Epidermal melanocyte (primary cell): Measurements from ENCODE around the gene PLEKHA6.

Source experiments
- DNase-seq: peaks from one replicate; pipeline ENCODE4 v3.0.0; 2011; ENCODE audit warnings: low spot score; ENCODE audit not compliant: insufficient read length

PLEKHA6 gene

GRCh38 chr1:204192589-204193352 is 167.0 kb downstream of the PLEKHA6 start:
- DNase-seq, result no peak

- DNase-seq, result no peak
These were observed 167.7 kb downstream of the PLEKHA6 start for GRCh38 chr1:204192046-204192445.

- DNase-seq, result no peak
These were observed 168.3 kb downstream of the PLEKHA6 start for GRCh38 chr1:204191456-204191855.

- no peak for DNase-seq
These were observed 169.2 kb downstream of the PLEKHA6 start for GRCh38 chr1:204190212-204191211.

- DNase-seq, result no peak
These were observed 170.6 kb downstream of the PLEKHA6 start for GRCh38 chr1:204188959-204189639.

GRCh38 chr1:204186597-204186996 is 173.1 kb downstream of the PLEKHA6 start:
- DNase-seq, result no peak

GRCh38 chr1:204181116-204181515 is 178.6 kb downstream of the PLEKHA6 start:
- no peak for DNase-seq

- DNase-seq, result no peak
These were observed 179.6 kb downstream of the PLEKHA6 start for GRCh38 chr1:204180133-204180532.

- no peak for DNase-seq
These were observed 181.0 kb downstream of the PLEKHA6 start for GRCh38 chr1:204178487-204179281.

- no peak for DNase-seq
These were observed 182.6 kb downstream of the PLEKHA6 start for GRCh38 chr1:204177133-204177532.

GRCh38 chr1:204176049-204176448 is 183.7 kb downstream of the PLEKHA6 start:
- no peak for DNase-seq

- no peak for DNase-seq
These were observed 184.8 kb downstream of the PLEKHA6 start for GRCh38 chr1:204174958-204175357.

- no peak for DNase-seq
These were observed 187.2 kb downstream of the PLEKHA6 start for GRCh38 chr1:204172404-204173029.

- no peak for DNase-seq
These were observed 188.0 kb downstream of the PLEKHA6 start for GRCh38 chr1:204171751-204172178.

- no peak for DNase-seq
These were observed 189.1 kb downstream of the PLEKHA6 start for GRCh38 chr1:204170494-204171155.

- DNase-seq, result no peak
These were observed 189.9 kb downstream of the PLEKHA6 start for GRCh38 chr1:204169858-204170257.
